ENCODE results near the gene GLRX.
A peak's percentile ranks its signal among the peaks of the same experiment; 100 is the strongest.

GLRX gene

DNA sequence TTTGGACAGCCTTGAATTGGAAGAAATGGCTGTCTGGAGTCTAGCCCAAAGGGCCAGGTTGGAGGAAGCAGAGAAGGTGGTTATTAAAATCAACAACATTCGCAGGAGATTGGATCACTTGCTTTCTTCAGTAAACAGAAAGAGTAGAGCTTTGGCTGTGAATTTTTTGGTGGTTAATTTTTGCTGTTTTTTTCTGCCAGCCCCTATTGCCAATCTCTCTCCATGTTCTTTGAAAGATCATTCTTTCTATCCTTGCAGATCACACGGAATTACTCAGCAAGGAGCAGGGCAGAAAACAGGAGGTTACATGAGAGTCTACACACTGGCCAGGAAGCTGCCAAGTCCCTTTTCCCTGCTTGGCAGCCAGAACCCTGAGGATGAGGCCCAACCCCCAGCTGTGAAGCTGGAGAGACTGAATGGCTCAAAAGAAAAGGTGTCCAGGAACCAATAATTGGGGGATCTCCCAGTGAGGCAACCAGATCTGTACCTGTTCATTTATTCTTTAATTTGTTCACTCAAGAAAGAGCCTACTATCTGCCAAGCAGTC lies 13.0 kb downstream of the GLRX start:
- peak overlapping the region in 1 of 2 experiments; percentile 3 for H3K4ac ChIP-seq (ENCODE audit: low read depth in 1 of 2, low read length in 2 of 2)
- H3K23ac ChIP-seq (ENCODE audit: low read length in 2 of 2): no peak overlapping the region
- peaks cover 6% of the 10 kb centered on the region for H3K9me3 ChIP-seq (ENCODE audit: control insufficient read depth, low read length)
- whole genome bisulfite sequencing: 57% methylated on average over 2 of the region's 2 CpGs
- peak; percentile 49 for DNase-seq
- H3K27me3 ChIP-seq (ENCODE audit: control insufficient read depth in 1 of 2, insufficient read depth in 1 of 2, low read length in 2 of 2): no peaks in the 10 kb centered on the region
- H2BK12ac ChIP-seq (ENCODE audit: low read length in 2 of 2): peak overlapping the region in 1 of 2 experiments; percentile 73
- peak overlapping the region; percentile 15 for H2BK5ac ChIP-seq (ENCODE audit: low read depth, low read length, poor library complexity, severe bottlenecking)
- H4K91ac ChIP-seq (ENCODE audit: low read length): no peak overlapping the region
- no peak overlapping the region for H3K14ac ChIP-seq (ENCODE audit: low read length in 2 of 2)
- no peak overlapping the region for H2BK15ac ChIP-seq (ENCODE audit: low read depth, poor library complexity, severe bottlenecking)
- peak overlapping the region; percentile 50 for H2BK120ac ChIP-seq (ENCODE audit: low read depth, low read length)
- peak overlapping the region in 1 of 2 experiments; percentile 58 for H3K4me3 ChIP-seq (ENCODE audit: insufficient read depth in 1 of 2, low read depth in 1 of 2, low read length in 2 of 2)
- peak overlapping the region; percentile 93 for H2AK5ac ChIP-seq (ENCODE audit: low read length, severe bottlenecking)
- peaks cover 21% of the 10 kb centered on the region for H3K4me1 ChIP-seq (ENCODE audit: control insufficient read depth, insufficient read depth, low read depth, low read length)
- no peak overlapping the region for H2AFZ ChIP-seq (ENCODE audit: low read depth, low read length)
- peak overlapping the region; percentile 39 for H4K8ac ChIP-seq (ENCODE audit: low read length)
- H3K4me2 ChIP-seq (ENCODE audit: low read length, poor library complexity, severe bottlenecking): no peak overlapping the region
- peaks cover 3 to 33% of the 10 kb centered on the region in 2 experiments for H3K36me3 ChIP-seq (ENCODE audit: control insufficient read depth in 1 of 2, insufficient read depth in 2 of 2, low read depth in 1 of 2, low read length in 2 of 2)
- peak overlapping the region; percentile 73 for H3K9ac ChIP-seq (ENCODE audit: low read length)
- peak overlapping the region; percentile 100 for H3K27ac ChIP-seq (ENCODE audit: low read length, poor library complexity, severe bottlenecking)
- H3K79me1 ChIP-seq (replicated peaks; ENCODE audit: low read length, poor library complexity, severe bottlenecking): peaks cover 14% of the 10 kb centered on the region
- H3K18ac ChIP-seq (ENCODE audit: low read depth in 1 of 2, low read length in 2 of 2): no peak overlapping the region

DNA sequence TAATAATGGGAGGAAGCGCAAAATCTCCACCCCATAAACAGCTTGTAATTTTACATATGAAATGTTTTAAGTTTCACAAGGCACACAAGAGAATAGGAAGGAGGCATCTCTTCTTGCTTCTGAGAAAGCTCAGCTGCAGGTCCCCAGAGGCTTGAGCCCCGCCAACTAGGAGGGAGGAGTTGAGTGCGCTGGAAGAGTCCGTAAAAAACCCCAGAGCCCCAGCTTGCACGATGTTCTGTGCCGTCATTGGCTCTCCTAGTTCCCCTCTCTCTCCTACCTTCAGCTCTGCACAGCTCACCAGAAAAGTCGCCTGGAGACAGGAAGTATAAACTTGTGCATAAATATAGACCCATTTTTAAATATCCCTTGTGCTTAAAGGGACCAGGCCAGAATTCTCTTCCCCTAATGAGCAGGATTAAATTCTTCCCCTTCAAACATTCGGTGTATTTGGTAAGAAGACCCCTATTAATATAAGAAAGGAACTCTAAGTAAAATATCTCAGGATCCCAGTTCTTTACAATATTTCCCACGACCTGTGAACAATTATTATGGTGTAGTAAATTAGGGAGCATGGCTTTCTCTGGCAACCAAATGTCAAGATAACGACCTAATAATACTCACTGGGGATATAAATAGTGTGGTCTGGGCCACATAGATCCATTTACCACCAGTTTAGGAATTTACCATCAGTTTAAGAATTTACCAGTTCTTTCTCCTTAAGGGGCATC lies 13.7 kb downstream of the GLRX start:
- peaks cover 12% of the 10 kb centered on the region for H3K79me1 ChIP-seq (replicated peaks; ENCODE audit: low read length, poor library complexity, severe bottlenecking)
- no peak overlapping the region for H2BK15ac ChIP-seq (ENCODE audit: low read depth, poor library complexity, severe bottlenecking)
- H3K14ac ChIP-seq (ENCODE audit: low read length in 2 of 2): no peak overlapping the region
- no peak overlapping the region for H4K91ac ChIP-seq (ENCODE audit: low read length)
- H3K36me3 ChIP-seq (ENCODE audit: control insufficient read depth in 1 of 2, insufficient read depth in 2 of 2, low read depth in 1 of 2, low read length in 2 of 2): peaks cover 3 to 27% of the 10 kb centered on the region in 2 experiments
- DNase-seq: peak; percentile 86
- H3K27ac ChIP-seq (ENCODE audit: low read length, poor library complexity, severe bottlenecking): peak overlapping the region; percentile 100
- peak overlapping the region in 1 of 2 experiments; percentile 58 for H3K4me3 ChIP-seq (ENCODE audit: insufficient read depth in 1 of 2, low read depth in 1 of 2, low read length in 2 of 2)
- H3K9ac ChIP-seq (ENCODE audit: low read length): peak overlapping the region; percentile 73
- H2AK5ac ChIP-seq (ENCODE audit: low read length, severe bottlenecking): peak overlapping the region; percentile 93
- 13% methylated on average over 3 of the region's 10 CpGs for WGBS
- no peak overlapping the region for H4K8ac ChIP-seq (ENCODE audit: low read length)
- H3K9me3 ChIP-seq (ENCODE audit: control insufficient read depth, low read length): peaks cover 6% of the 10 kb centered on the region
- no peak overlapping the region for H3K18ac ChIP-seq (ENCODE audit: low read depth in 1 of 2, low read length in 2 of 2)
- no peak overlapping the region for H2BK5ac ChIP-seq (ENCODE audit: low read depth, low read length, poor library complexity, severe bottlenecking)
- no peak overlapping the region for H2BK12ac ChIP-seq (ENCODE audit: low read length in 2 of 2)
- H3K23ac ChIP-seq (ENCODE audit: low read length in 2 of 2): no peak overlapping the region
- no peak overlapping the region for H3K4ac ChIP-seq (ENCODE audit: low read depth in 1 of 2, low read length in 2 of 2)
- H3K4me2 ChIP-seq (ENCODE audit: low read length, poor library complexity, severe bottlenecking): no peak overlapping the region
- H3K4me1 ChIP-seq (ENCODE audit: control insufficient read depth, insufficient read depth, low read depth, low read length): peaks cover 21% of the 10 kb centered on the region
- peak overlapping the region; percentile 50 for H2BK120ac ChIP-seq (ENCODE audit: low read depth, low read length)
- no peak overlapping the region for H2AFZ ChIP-seq (ENCODE audit: low read depth, low read length)
- H3K27me3 ChIP-seq (ENCODE audit: control insufficient read depth in 1 of 2, insufficient read depth in 1 of 2, low read length in 2 of 2): no peaks in the 10 kb centered on the region

DNA sequence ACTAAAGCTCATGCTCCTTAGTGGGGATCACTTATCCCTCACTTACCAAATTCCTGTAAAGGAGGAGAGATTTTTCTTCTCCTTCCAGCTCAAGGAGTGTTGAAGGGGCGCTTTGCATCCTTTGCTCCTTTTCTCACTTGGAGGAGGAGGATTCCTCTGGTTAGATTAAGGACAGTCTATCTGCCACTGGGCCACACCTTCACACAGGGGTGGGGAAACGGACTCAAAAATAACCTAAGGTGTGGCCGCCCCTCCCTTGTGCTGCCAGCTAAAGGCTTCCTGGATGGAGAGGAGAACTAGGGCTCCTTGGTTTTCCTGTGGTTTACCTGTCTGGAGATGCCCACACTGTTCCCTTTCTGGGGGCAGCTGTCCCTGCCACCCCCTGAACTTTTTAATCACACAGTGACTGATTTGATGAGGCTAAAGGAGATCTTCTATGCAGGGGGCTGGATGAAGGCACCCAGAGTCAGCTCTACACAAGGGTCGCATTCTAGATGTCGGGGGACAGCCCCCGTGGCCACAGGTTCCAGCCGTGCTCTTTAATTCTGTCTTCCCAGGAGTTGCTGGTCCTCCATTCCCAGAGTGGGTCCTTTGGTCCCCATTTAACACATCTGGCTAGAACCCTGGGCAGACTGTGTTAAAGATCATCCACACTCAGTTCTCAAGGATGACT lies 14.4 kb downstream of the GLRX start:
- H3K4me2 ChIP-seq (ENCODE audit: low read length, poor library complexity, severe bottlenecking): no peak overlapping the region
- peak overlapping the region in 1 of 2 experiments; percentile 58 for H3K4me3 ChIP-seq (ENCODE audit: insufficient read depth in 1 of 2, low read depth in 1 of 2, low read length in 2 of 2)
- peaks cover 8% of the 10 kb centered on the region for H3K79me1 ChIP-seq (replicated peaks; ENCODE audit: low read length, poor library complexity, severe bottlenecking)

DNA sequence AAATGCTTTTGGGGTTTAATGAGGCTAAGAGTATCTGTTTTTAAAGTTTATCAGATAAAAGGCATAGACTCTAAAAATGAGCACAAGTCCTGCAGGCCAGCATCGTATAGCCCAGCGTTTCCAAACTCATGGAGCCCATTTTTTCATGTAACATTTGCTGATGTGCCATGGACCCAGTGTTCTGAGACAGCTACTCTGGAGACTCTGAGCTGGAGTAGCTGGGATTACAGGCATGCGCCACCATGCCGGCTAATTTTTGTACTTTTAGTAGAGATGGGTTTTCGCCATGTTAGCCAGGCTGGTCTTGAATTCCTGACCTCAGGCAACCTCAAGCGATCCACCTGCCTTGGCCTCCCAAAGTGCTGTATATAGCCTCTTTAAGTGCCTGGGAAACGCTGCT lies 15.8 kb downstream of the GLRX start:
- Histone ChIP-seq H2AFZ (ENCODE audit: low read depth, low read length) (no peak overlapping the region), H3K27me3 (ENCODE audit: control insufficient read depth in 1 of 2, insufficient read depth in 1 of 2, low read length in 2 of 2) (no peaks in the 10 kb centered on the region), H2BK12ac (ENCODE audit: low read length in 2 of 2) (no peak overlapping the region), H3K4me3 (ENCODE audit: insufficient read depth in 1 of 2, low read depth in 1 of 2, low read length in 2 of 2) (no peak overlapping the region), H3K23ac (ENCODE audit: low read length in 2 of 2) (no peak overlapping the region), H3K36me3 (ENCODE audit: control insufficient read depth in 1 of 2, insufficient read depth in 2 of 2, low read depth in 1 of 2, low read length in 2 of 2) (peaks cover 0 to 7% of the 10 kb centered on the region in 2 experiments), H2BK5ac (ENCODE audit: low read depth, low read length, poor library complexity, severe bottlenecking) (no peak overlapping the region), H3K4ac (ENCODE audit: low read depth in 1 of 2, low read length in 2 of 2) (no peak overlapping the region), H3K79me1 (replicated peaks; ENCODE audit: low read length, poor library complexity, severe bottlenecking) (peaks cover 5% of the 10 kb centered on the region), H4K91ac (ENCODE audit: low read length) (no peak overlapping the region), H3K4me2 (ENCODE audit: low read length, poor library complexity, severe bottlenecking) (no peak overlapping the region), H3K4me1 (ENCODE audit: control insufficient read depth, insufficient read depth, low read depth, low read length) (peaks cover 27% of the 10 kb centered on the region), H2BK120ac (ENCODE audit: low read depth, low read length) (no peak overlapping the region), H2BK15ac (ENCODE audit: low read depth, poor library complexity, severe bottlenecking) (no peak overlapping the region), H3K14ac (ENCODE audit: low read length in 2 of 2) (no peak overlapping the region), H2AK5ac (ENCODE audit: low read length, severe bottlenecking) (no peak overlapping the region), H3K27ac (ENCODE audit: low read length, poor library complexity, severe bottlenecking) (no peak overlapping the region), H3K9ac (ENCODE audit: low read length) (no peak overlapping the region), H4K8ac (ENCODE audit: low read length) (no peak overlapping the region), H3K18ac (ENCODE audit: low read depth in 1 of 2, low read length in 2 of 2) (no peak overlapping the region), H3K9me3 (ENCODE audit: control insufficient read depth, low read length) (peaks cover 6% of the 10 kb centered on the region)
- DNase-seq: no peak
- 90% methylated on average over 7 of the region's 7 CpGs for WGBS

More for the DNA sequence above, 14.4 kb downstream of the GLRX start:
- peaks cover 26% of the 10 kb centered on the region for H3K4me1 ChIP-seq (ENCODE audit: control insufficient read depth, insufficient read depth, low read depth, low read length)
- H3K4ac ChIP-seq (ENCODE audit: low read depth in 1 of 2, low read length in 2 of 2): no peak overlapping the region
- H4K8ac ChIP-seq (ENCODE audit: low read length): peak overlapping the region; percentile 14
- peak overlapping the region in 1 of 2 experiments; percentile 54 for H2BK12ac ChIP-seq (ENCODE audit: low read length in 2 of 2)
- DNase-seq: no peak
- no peak overlapping the region for H2AFZ ChIP-seq (ENCODE audit: low read depth, low read length)
- H2AK5ac ChIP-seq (ENCODE audit: low read length, severe bottlenecking): peak overlapping the region; percentile 98
- peaks cover 3 to 20% of the 10 kb centered on the region in 2 experiments for H3K36me3 ChIP-seq (ENCODE audit: control insufficient read depth in 1 of 2, insufficient read depth in 2 of 2, low read depth in 1 of 2, low read length in 2 of 2)
- H2BK120ac ChIP-seq (ENCODE audit: low read depth, low read length): no peak overlapping the region
- peak overlapping the region in 1 of 2 experiments; percentile 37 for H3K18ac ChIP-seq (ENCODE audit: low read depth in 1 of 2, low read length in 2 of 2)
- H3K23ac ChIP-seq (ENCODE audit: low read length in 2 of 2): no peak overlapping the region
- peak overlapping the region; percentile 73 for H3K9ac ChIP-seq (ENCODE audit: low read length)
- no peak overlapping the region for H2BK5ac ChIP-seq (ENCODE audit: low read depth, low read length, poor library complexity, severe bottlenecking)
- H3K14ac ChIP-seq (ENCODE audit: low read length in 2 of 2): peak overlapping the region in 1 of 2 experiments; percentile 57
- H3K9me3 ChIP-seq (ENCODE audit: control insufficient read depth, low read length): peaks cover 6% of the 10 kb centered on the region
- H3K27me3 ChIP-seq (ENCODE audit: control insufficient read depth in 1 of 2, insufficient read depth in 1 of 2, low read length in 2 of 2): no peaks in the 10 kb centered on the region
- H2BK15ac ChIP-seq (ENCODE audit: low read depth, poor library complexity, severe bottlenecking): no peak overlapping the region
- peak overlapping the region; percentile 63 for H4K91ac ChIP-seq (ENCODE audit: low read length)
- 90% methylated on average over 6 of the region's 7 CpGs for WGBS
- H3K27ac ChIP-seq (ENCODE audit: low read length, poor library complexity, severe bottlenecking): peak overlapping the region; percentile 2

Data from mesenchymal stem cell (in vitro differentiated cells and primary cell).